Inflammatory macrophage treated with lipopolysaccharide for 1 hour (primary cell): ENCODE data around the gene SEL1L.
"Not testable (repeated sequence)": the region's sequence is repeated elsewhere in the genome, so short reads cannot be mapped to it uniquely, and the experiment has no call there.

Experiments
- DNase-seq, 2 donors: peaks; one replicate each; pipeline ENCODE4 v3.0.0-alpha.2; 2020 to 2022

SEL1L gene

DNA sequence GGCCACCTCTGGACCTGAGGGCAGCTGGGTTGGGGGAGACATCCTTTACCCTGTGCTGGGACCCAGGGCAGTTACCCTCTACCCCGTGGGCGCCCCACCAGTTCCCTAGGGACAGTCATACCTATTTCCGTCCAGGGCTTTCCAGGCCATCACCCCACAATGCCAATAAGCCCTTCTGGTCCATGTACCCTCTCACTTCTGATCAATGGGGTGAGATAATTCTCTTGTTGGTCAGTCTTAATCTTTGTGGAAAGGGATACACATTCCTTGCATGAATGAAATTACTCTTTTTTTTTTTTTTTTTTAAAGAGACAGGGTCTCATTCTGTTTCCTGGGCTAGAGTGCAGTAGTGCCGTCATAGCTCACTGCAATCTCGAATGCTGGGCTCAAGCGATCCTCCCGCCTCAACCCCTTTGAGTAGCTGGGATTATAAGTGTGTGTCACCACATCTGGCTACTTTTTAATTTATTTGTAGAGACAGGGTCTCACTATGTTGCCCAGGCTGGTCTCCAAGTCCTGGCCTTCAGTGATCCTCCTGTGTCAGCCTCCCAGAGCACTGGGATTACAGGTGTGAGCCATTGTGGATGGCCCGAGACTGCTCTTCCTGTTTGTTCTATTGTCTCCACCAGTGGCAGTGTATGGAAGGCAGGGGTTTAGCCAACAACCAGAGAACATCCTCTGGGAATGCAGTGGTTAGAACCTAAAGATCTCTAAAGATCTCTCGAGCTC lies 87.2 kb downstream of the SEL1L start:
- DNase-seq: no peak

DNA sequence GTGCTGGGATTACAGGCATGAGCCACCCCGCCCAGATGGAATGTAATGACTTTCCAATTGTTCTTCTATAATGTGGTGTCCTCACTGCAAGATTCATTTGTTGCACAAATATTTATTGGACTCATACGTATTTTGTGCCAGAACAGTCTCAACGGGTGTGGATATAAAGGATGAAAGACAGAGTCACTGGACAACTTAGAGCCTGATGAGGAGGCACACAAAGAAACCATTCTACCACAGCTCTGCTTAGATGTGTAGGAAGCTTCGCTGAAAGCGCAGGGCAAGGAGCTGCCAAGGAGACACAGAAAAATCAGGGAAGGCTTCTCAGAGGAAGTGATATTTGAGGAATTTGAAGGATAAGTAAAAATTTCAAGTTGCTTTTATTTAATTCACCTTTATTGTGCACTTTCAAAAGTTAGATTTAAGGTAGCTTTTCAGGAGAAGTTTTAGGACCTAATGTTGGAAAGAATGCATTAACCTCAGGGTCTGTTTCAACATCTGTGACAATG lies 92.0 kb downstream of the SEL1L start:
- DNase-seq: no peak

DNA sequence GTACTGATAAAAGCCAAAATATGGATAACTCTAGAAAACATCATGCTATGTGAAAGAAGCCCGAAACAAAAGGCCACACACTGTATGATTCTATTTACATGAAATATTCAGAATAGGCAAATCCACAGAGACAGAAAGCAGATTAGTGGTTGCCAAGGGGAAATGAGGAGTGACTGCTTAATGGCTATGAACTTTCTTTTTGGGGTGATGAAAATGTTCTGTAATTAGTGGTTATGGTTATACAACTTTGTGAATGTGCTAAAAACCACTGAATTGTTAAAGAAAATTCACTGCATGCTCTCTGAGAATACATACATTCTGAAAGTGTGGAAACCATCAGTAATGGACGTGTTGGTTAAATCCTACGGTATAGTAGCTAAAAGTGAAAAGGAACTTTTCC lies 93.6 kb downstream of the SEL1L start:
- DNase-seq: no peak

- no peak for DNase-seq
Measured at GRCh38 chr14:81437244-81437643, 96.4 kb downstream of the SEL1L start.

DNA sequence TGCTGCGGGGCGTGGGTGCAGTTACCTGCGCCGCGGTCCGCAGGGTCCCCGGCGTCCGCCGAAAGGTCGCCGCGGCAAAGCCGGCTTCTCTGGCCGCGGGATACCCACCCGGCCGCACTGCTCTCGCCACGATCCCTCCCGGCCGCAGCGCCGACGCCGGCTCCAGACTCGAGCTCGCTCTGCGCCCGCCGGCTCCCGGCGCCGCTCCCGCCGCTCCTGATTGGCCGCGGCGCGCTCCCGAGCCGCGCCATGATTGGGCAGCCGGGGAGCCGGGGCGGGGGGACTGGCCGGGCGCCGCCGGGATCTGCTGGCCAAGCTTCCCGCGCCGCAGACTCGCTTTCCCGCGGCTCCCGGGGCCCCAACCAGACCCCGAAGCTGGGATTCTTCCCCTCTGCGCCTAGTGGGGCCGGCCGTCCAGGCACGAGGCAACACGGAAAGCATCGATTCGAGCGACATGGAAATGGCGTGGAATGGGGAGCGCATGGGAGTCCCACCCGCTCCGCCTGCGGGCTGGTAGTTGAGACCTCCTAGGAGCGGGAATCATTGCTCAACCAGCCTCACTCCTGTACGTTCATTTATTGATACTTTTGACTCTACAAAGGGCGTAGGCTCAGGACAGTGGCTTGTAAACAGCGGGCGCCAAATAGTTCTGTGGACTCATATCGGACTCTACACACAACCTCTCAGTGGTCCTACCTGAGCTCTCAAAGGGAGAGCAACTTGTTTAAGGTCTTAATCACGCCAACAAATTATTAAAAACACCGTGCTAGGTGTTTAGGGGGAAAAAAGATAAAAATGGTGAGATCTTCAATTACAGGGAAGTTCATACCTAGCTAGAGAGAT lies 97.1 kb downstream of the SEL1L start:
- DNase-seq: peak; percentile 59 to 79

DNA sequence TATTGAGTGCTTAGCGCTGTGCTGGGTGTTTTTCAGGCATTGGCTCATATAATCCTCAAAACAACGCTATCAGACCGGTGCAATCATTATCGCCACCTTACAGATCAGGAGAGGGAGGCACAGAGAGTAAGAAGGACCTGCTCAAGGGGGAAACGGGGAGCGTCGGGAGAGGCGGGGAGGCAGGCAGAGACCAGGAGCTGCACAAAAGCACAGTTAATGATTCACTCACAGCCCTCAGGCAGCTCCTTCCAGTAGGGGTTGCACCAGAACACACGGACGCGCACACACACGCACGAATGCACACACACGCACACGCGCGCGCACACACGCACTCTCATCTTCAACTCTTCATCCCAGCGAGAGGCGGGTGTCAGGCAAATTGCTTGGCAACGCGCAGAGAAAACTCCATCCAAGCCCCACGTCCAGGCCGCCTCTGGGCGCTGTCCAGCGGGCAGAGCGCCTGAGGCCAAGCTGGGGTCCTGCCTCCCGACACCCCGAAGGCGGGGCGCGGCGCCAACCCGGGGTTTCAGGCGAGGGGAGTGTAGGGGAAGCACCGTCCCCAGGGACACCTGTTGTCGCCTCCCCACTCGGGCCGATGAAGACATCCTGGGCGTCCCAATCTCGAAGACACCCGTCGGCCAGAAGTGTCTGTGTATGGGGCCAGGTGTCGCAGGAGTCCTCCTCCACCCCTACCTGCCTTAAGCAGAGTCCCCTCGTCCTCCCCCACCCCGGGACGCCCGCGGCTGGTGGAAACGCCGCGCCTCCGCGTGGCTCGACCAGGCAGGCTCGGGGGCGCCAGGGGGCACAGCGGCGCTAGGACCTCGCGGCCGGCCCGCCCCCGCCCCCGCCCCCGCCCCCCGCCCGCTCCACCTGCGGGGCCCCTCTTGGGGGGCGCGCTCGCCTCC lies 98.0 kb downstream of the SEL1L start:
- peak in 1 of 2 donors; percentile 38 for DNase-seq

GRCh38 chr14:81435048-81435390 lies 98.6 kb downstream of the SEL1L start:
- no peak for DNase-seq

- DNase-seq: no peak
Measured at GRCh38 chr14:81434230-81434629, 99.4 kb downstream of the SEL1L start.

DNA sequence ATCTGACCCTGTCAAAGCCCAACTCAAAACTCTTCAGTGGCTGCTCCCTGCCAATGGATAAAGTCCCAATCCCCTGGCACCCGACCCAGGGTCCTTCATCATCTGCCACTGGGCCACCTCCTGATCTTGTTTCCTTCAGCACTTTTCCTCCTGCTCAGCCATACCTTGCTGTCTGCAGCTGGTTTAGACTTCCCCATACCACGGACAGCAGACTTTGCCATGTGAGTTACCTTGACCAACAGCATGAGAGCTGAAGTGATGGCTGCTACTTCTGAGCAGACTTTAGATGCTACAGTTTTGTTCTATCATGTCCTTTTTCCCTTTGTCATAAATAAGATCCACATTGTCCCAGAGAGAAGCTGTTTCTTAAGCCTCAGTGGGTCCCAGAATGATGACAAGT lies 100.3 kb downstream of the SEL1L start:
- DNase-seq: no peak

DNA sequence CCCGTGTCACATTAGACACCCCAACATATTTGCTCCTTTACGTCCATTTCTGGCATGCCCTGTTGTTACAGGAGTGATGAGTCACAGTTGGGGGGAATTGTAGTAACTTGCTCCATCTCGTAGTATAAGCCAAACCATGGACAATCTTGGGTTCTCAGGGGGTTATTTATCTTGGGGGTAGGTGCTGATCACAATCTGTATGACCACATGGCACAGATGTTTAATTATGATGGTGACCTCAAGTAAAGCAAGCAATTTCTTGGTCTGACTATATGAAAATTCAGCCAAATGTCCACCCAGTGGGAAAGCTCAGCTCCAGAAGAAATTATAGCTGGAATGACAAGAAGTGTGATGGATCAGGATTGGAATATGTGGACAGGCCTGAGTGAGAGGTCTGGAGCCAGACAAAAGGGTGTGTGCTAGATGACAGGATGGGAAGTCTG lies 101.4 kb downstream of the SEL1L start:
- no peak for DNase-seq

DNA sequence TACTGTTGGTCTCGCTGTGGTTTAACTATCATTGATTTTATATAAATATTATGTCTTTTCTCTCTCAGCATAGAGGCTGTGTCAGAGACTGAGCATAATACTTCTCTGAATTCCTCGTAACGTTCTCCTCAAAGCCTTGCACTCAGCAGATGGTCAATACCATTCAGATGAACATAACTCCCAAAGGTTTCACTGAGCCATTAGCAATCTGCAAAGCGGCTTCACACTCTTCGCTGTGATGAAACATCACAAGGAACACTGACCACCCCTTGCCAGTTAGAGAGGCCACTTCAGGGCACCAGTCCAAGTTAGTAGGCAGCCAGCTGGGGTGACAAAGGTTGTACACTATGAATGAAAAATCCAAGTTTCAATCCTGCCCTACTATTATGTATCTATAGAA lies 103.4 kb downstream of the SEL1L start:
- DNase-seq: no peak

DNA sequence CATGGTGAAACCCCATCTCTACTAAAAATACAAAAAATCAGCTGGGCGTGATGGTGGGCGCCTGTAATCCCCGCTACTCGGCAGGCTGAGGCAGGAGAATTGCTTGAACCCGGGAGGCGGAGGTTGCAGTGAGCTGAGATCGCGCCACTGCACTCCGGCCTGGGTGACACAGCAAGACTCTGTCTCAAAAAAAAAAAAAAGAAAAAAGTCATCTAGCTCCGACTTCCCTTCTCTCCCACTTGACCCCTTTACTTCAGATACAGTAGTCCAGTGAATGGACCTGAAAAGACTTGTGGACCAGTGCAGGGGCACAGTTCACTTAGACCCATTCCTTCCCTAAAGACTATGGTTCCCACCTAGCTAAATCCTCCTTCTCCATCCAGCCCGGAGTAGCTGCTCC lies 103.9 kb downstream of the SEL1L start:
- not testable (repeated sequence) for DNase-seq

DNA sequence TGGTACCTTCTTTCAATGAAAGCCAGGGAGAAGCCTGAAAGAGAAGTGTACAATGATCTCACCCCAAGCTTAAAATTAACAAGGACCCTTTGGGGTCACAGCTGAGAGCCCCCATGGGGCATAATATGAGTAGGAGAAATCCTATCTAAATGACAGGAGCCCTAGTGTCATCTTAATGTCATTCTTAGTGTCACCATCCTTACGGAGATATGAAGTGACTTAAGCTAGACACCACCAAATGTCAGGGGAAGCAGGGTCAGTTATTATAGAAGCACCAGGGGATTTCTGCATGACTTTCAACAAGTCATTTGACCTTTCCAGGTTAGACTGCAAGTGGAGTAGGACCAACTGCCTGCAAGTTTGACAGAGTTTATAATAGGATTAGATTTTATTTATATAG lies 104.6 kb downstream of the SEL1L start:
- no peak for DNase-seq

GRCh38 chr14:81427348-81428058 lies 106.2 kb downstream of the SEL1L start:
- no peak for DNase-seq

DNA sequence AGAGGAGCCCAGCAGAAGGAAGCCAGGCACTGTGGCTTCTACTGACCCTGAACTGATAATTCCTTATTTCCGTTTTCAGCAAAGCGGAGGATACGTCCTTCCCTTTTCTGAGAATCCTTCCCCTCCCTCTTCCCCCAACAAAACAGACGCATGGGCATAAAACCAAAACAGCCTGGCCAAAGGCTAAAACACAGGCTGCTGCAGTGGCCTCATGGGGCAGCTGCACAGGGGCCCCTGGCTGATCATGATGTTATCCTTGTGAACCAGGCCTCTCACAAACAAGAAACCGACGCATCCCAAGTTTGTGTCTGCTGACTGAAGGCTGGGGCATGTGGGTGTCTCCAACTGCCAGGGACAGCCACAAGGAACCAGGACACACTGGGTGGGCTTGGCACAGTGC lies 110.1 kb downstream of the SEL1L start:
- peak; percentile 36 to 69 for DNase-seq
